Measurements from ENCODE around the gene EXOSC1. TPM values are rescaled to one million over a fixed set of nuclear protein-coding genes. Genes with fewer than 3 reads are reported as not detected.

Gene EXOSC1
- polyA plus RNA-seq, 3 donors = 34.7 to 60.6 (median 55.8) TPM

DNA sequence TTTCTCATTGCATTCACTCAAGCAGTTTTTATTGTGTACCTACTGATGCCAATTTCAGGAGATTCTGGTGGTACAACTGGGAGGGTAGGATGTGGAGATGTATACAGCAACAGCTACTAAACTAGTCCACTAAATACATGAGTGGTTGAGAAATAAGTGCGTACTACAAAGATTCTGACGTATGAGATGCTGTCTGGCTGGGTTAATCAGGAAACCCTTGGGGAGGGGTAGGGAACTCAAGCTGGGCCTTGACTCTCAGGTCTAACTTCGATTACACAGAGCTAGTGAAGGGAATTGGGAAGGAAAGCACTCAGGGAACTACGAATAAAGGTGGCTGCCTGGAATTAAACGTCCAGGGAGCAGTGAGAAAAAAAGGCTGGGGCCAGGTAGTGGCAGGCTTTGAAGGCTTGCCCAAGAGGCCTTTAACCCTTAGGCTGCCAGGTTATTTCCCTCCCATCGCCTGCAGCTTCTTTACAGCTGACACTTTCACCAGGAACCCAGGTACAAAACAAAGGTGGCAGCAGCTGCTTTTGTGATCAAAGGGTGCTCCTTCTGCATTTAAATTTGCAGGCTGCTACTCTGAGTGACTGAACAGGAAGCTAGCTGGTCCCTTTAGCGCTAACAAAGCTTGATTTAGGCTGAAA lies 49.2 kb upstream of the EXOSC1 start:
- 49% methylated on average over 5 of the region's 7 CpGs for WGBS (ENCODE audit: insufficient coverage)
- Mint-ChIP-seq H3K36me3 (peaks cover 2 to 23% of the 10 kb centered on the region in 2 donors), H3K27me3 (ENCODE audit: low read depth in 3 of 3) (peaks cover 0 to 2% (median 0%) of the 10 kb centered on the region in 3 donors), H3K9me3 (peaks cover 0 to 2% (median 0%) of the 10 kb centered on the region in 7 donors), H3K27ac (peak overlapping the region in 2 of 7 donors; percentile 27 to 88), H3K4me3 (no peak overlapping the region), H3K4me1 (peaks cover 38% of the 10 kb centered on the region)
- intact Hi-C loops (cut with micrococcal nuclease) = loop anchor here (5.0 to 10.0 kb wide), 6 partner anchors 48 to 160 kb away; partner anchors contain the start of genes EXOSC1 (in 2 of the 2), ZDHHC16 (in 2 of the 2), FRAT2 (in 1 of the 2) and RRP12 (in 1 of the 2)
- DNase-seq = no peak
- peaks cover 14 to 31% of the 10 kb centered on the region in 2 donors for H3K4me1 ChIP-seq (ENCODE audit: control insufficient read depth in 1 of 2, insufficient read depth in 2 of 2, low read length in 2 of 2)
- no peak overlapping the region for H2AFZ ChIP-seq (ENCODE audit: insufficient read depth, low read depth, low read length, poor library complexity, severe bottlenecking)
- H3K79me2 ChIP-seq (ENCODE audit: insufficient read depth, low read length) = peaks cover 82% of the 10 kb centered on the region
- TF ChIP-seq, protein P1, sequence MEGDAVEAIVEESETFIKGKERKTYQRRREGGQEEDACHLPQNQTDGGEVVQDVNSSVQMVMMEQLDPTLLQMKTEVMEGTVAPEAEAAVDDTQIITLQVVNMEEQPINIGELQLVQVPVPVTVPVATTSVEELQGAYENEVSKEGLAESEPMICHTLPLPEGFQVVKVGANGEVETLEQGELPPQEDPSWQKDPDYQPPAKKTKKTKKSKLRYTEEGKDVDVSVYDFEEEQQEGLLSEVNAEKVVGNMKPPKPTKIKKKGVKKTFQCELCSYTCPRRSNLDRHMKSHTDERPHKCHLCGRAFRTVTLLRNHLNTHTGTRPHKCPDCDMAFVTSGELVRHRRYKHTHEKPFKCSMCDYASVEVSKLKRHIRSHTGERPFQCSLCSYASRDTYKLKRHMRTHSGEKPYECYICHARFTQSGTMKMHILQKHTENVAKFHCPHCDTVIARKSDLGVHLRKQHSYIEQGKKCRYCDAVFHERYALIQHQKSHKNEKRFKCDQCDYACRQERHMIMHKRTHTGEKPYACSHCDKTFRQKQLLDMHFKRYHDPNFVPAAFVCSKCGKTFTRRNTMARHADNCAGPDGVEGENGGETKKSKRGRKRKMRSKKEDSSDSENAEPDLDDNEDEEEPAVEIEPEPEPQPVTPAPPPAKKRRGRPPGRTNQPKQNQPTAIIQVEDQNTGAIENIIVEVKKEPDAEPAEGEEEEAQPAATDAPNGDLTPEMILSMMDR (IDR thresholded peaks at IDR 0.05) = no peak
- H3K9me3 ChIP-seq (replicated peaks in 1 of 2; ENCODE audit: control insufficient read depth in 1 of 2, insufficient read depth in 1 of 2, low read length in 2 of 2) = no peaks in the 10 kb centered on the region
- H3K4me3 ChIP-seq (replicated peaks in 1 of 3; ENCODE audit: low read depth in 2 of 3, low read length in 3 of 3) = no peak overlapping the region
- H3K27ac ChIP-seq (ENCODE audit: low read depth in 1 of 2, low read length in 2 of 2) = peak overlapping the region in 1 of 2 donors; percentile 11
- H3K4me2 ChIP-seq (replicated peaks; ENCODE audit: extremely low read depth, low read length, poor library complexity, severe bottlenecking) = no peak overlapping the region
- no peaks in the 10 kb centered on the region for H3K27me3 ChIP-seq (ENCODE audit: control insufficient read depth in 2 of 2, insufficient read depth in 2 of 2, low read length in 2 of 2)
- H3K36me3 ChIP-seq (replicated peaks in 1 of 2; ENCODE audit: control insufficient read depth in 1 of 2, insufficient read depth in 2 of 2, low read length in 2 of 2) = peaks cover 0 to 14% of the 10 kb centered on the region in 2 donors
- no peak overlapping the region for H3K9ac ChIP-seq (ENCODE audit: insufficient read depth, low read length, poor library complexity, severe bottlenecking)
- H4K20me1 ChIP-seq (ENCODE audit: insufficient read depth, low read length) = peaks cover 71% of the 10 kb centered on the region

DNA sequence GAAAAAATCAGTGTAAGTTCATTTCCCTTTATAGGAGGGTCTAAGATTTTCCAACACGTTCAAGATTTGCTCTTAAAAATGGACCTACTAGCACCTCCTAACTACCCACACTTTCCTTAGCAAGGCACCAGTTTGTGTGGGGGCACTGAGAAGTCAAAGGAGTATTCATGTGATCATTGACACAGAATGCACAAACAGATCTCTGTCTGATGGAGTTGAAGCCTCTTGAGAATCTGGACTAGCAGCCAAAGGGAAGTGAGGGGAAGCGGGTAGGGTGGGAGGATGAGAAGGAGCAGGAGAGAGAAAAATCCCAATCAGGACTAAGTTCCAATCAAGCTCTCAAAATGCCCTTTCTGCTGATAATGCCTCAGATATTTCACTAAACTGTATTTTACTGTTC lies 48.3 kb upstream of the EXOSC1 start:
- TF ChIP-seq, protein P1 (IDR thresholded peaks at IDR 0.05) = no peak
- no CpG with 5 or more reads among the region's 2 CpGs for WGBS (ENCODE audit: insufficient coverage)
- Histone ChIP-seq H3K27me3 (ENCODE audit: control insufficient read depth in 2 of 2, insufficient read depth in 2 of 2, low read length in 2 of 2) (no peaks in the 10 kb centered on the region), H4K20me1 (ENCODE audit: insufficient read depth, low read length) (peaks cover 77% of the 10 kb centered on the region), H3K36me3 (replicated peaks in 1 of 2; ENCODE audit: control insufficient read depth in 1 of 2, insufficient read depth in 2 of 2, low read length in 2 of 2) (peaks cover 0 to 14% of the 10 kb centered on the region in 2 donors), H3K4me3 (replicated peaks in 1 of 3; ENCODE audit: low read depth in 2 of 3, low read length in 3 of 3) (no peak overlapping the region), H3K9ac (ENCODE audit: insufficient read depth, low read length, poor library complexity, severe bottlenecking) (no peak overlapping the region), H3K27ac (ENCODE audit: low read depth in 1 of 2, low read length in 2 of 2) (no peak overlapping the region), H3K79me2 (ENCODE audit: insufficient read depth, low read length) (peaks cover 90% of the 10 kb centered on the region), H2AFZ (ENCODE audit: insufficient read depth, low read depth, low read length, poor library complexity, severe bottlenecking) (no peak overlapping the region), H3K4me1 (ENCODE audit: control insufficient read depth in 1 of 2, insufficient read depth in 2 of 2, low read length in 2 of 2) (peaks cover 12 to 23% of the 10 kb centered on the region in 2 donors), H3K4me2 (replicated peaks; ENCODE audit: extremely low read depth, low read length, poor library complexity, severe bottlenecking) (no peak overlapping the region), H3K9me3 (replicated peaks in 1 of 2; ENCODE audit: control insufficient read depth in 1 of 2, insufficient read depth in 1 of 2, low read length in 2 of 2) (no peaks in the 10 kb centered on the region)
- Mint-ChIP-seq H3K27me3 (ENCODE audit: low read depth in 3 of 3) (peaks cover 0 to 2% (median 0%) of the 10 kb centered on the region in 3 donors), H3K4me3 (no peak overlapping the region), H3K27ac (peak overlapping the region in 1 of 7 donors; percentile 5), H3K36me3 (peaks cover 2 to 23% of the 10 kb centered on the region in 2 donors), H3K4me1 (peaks cover 33% of the 10 kb centered on the region), H3K9me3 (peaks cover 0 to 2% (median 0%) of the 10 kb centered on the region in 7 donors)
- no peak for DNase-seq
- intact Hi-C loops (cut with micrococcal nuclease) = loop anchor here (10.0 kb wide), 2 partner anchors 49 to 159 kb away; partner anchors contain the start of genes EXOSC1 (in 1 of the 2), FRAT2 (in 1 of the 2) and ZDHHC16 (in 1 of the 2)

Measured in CD14-positive monocyte (primary cell).